HG02759 (cell line): ENCODE data around the gene SREBF1.

Experiments used
- ATAC-seq: cut with Tn5 transposase; IDR thresholded peaks from one replicate; pipeline ENCODE4 v1.9.1; 2021; ENCODE audit warnings: mild to moderate bottlenecking, moderate library complexity; ENCODE audit not compliant: unreplicated experiment

SREBF1 gene

DNA sequence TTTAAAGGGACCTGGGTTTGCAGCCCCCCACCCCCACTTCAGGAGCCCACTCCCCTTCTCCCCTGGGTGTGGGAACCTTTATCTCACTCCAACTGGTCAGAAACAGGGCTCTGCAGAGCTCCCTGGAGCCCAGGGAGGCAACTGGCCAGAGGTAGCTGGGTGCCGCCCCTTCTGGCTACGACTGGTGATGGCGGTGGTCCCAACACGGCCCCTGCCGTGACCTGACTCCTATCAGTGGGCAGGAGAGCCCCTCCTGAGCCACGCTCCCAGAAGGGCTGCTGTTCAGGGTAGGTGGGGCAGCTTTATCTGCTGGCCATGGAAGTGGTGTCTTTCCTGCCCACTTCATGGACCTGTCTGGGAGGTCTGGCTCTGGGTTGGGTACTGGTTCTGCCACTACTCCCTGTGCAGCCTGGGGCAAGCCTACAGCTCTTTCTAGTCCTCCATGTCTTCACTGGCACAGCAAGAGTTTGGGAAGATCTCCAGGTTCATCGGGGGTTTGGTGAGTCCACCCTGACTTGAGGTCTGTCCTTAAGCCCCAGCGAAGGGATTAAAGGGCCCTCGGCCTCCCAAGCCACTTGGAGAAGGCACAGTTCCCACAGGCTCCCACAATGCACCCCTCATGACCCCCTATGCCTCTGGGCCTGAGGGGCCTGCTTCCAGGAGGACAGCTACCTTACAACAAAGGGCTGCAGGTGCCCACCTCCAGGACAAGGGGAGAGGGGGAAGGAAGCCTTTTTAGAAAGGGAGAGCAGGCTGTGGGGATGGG, 5.5 kb upstream of the SREBF1 start:
- no peak for ATAC-seq

DNA sequence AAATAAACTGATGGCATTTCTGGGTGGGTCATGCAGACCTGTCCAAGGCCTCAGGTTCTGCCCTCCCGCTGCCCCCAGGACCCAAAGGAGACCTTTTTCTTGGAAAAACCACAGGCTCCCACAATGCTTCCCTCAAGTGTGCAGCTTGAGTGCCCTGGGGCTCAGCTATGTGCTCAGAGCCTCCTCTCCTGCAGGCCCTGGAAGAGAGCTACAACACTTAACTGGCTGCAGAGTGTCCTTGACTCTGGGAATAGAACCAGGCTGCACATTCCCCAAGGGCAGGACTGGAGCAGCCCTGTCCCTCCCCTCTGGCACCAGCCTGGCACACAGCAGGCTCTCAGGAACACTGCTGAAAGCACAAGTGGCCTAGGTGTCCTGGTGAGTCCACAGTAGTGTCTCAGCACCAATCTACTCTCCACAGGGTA, 4.8 kb upstream of the SREBF1 start:
- no peak for ATAC-seq

DNA sequence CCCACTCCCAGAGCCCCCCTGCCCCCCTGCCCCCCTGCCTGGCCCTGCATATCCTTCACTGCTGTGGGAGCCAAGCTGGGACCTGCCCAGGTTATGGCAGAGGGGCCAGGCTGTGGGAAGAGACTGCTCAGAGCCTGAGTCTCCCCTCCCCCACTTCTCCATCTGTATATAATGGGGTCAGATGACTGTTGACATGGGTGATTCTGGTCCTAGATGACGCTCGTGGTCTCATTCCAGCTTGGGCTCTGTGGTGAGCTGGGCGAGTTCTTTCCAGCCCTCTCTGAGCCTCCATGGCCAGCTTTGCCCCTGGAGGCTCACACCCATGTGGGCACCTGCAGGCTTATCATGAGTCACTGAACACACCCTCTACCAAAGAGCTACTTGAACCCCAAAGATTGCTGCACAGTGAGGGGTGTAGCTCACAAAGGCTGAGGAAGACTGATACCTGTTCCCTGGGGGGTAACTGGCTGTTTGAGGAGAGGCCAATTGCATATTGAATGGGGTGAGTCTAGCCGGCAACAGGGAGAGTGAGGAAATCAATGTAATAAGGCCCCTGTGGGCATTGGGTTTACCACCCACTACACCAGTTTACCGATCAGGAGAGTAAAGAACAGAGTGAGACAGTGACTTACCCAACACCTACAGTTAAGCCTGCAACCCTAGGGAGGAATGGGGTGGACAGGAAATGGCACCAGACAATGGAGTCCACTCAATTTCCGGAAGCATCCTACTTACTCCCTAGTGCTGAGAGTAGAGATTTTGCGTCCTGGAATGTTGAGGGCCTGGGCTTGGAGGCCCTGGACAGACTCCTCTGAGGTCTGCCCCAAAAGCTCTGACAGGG, 4.2 kb upstream of the SREBF1 start:
- ATAC-seq: no peak

DNA sequence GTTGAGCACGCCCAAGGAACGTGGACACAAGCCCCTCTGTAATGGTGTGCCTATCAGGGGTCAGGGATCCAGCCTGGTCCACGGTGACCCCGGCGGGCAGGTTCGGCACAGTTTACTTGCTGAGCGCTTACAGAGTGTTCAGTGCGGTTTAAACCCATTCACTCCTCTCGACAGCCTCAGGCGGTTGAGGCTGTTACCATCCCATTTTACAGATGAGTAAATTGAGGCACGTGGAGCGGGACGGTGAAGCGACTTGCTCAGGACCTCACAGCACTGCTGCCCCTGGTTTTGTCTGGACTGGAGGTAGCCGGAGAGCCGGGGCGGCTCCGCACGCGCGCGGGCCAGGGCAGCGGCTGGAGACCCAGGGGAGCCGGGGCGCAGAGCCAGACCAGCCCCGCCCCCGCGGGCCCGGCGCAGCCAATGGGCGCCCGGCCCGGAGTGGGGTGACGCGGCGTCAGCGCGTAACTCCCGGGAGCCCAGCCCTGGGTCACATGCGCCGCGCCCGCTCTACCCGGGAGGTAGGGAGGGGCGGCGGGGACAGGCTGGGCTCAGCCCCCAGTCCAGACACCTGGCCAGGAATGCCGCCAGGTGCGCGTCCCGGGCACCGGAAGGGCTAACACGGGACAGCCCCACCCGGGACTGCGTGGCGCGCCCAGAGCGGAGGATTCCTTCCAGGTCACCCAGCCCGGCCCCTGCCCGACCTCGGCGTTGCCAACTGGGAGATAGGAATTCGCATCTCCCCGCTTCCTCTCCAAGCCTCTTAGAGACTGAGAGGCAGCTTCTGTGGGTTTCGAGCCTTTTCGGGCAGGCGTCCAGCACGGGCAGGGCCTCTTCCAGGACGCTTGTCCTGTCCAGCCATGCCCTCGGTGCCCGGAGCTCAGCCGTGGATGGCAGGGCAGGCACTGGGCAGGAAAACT, 3.3 kb upstream of the SREBF1 start:
- ATAC-seq: peak; percentile 72

DNA sequence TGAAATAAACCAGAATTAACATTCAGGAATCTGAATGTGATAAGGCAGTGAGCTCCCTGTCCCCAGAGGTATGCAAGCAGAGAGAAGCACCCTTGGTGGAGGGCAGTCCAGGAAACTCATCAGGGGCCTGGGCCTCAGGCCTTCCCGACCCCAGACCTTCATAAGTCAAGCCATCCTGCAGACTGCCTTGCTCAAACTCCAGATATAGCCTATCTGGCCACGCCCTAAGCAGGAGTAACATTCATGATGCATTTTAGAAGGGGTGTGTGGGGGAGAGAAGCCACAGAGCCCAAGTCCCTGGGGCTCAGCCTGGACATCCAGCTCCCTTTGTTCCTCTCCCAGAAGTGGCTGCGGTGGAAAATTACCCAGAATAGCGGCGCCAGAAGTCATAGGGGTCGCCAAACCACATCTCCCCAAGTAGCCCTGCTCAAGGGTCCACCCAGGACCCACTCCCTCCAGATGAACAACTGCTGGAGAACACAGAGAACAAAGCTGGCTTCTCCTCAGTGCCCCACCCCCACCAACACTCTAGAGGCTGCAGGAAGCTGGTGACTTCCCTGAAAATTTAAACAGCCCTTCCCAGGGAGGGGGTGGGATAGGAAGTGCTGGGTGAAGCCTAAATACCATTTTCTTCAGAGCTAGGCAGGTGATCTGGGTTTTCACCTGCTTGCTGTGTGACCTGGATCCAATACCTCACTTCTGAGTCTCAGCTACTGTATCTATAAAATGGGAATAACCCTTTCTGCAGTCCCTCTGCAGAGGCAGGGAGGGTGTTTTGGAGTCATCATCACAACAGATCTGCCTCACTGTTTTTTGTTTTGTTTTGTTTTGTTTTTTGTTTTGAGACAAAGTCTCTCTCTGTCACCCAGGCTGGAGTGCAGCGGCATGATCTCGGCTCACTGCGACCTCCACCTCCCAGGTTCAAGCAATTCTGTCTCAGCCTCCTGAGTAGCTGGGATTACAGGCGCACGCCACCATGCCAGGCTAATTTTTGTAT, 1.5 kb upstream of the SREBF1 start:
- no peak for ATAC-seq

DNA sequence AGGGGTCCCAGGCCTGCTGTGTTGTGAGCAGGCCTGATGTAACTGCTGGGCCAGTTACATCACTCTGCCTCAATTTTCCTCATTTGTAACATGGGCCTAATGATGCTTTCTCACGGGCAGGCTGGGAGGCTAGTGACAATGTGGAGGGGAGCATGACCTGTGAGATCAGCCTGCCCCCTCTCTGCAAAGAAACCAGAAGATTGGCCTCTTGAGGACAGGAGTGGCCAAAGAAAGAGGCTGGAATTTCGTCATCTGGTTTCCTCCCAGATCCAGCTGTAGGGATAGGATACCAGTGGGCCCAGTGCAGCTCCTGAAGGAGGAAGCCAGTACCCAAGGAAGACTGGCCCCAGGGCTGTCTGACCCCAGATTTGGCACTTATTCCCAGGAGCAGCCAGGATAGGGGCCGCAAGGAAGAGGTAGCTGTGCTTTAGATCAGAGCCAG, 615 bp upstream of the SREBF1 start:
- no peak for ATAC-seq

DNA sequence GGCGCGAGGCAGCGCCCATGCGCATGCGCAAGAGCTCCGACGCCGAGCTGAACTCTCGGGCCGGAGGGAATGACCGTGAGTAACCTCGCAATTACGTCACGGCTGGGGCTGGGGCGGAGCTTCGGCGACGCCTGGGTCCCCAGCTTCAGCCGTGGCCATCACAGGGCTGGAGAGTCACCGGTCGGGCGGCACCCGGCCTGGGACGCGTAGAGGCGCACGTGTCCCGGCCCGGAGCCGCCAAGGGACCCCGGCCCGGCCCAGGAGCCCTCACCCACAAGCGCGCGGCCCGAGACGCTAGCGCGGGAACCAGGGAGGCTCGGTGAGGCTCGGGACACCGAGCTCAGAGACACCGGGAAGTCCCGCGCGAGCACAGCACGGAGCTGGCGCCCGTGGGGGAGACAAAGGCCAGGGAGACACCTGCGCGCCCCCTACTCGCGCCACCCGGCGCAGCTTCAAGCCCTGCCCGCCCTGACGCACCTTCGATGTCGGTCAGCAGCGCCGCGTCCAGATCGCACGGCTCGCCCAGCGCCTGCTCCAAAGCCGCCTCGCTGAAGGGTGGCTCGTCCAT, 452 bp downstream of the SREBF1 start:
- ATAC-seq: peak; percentile 64

DNA sequence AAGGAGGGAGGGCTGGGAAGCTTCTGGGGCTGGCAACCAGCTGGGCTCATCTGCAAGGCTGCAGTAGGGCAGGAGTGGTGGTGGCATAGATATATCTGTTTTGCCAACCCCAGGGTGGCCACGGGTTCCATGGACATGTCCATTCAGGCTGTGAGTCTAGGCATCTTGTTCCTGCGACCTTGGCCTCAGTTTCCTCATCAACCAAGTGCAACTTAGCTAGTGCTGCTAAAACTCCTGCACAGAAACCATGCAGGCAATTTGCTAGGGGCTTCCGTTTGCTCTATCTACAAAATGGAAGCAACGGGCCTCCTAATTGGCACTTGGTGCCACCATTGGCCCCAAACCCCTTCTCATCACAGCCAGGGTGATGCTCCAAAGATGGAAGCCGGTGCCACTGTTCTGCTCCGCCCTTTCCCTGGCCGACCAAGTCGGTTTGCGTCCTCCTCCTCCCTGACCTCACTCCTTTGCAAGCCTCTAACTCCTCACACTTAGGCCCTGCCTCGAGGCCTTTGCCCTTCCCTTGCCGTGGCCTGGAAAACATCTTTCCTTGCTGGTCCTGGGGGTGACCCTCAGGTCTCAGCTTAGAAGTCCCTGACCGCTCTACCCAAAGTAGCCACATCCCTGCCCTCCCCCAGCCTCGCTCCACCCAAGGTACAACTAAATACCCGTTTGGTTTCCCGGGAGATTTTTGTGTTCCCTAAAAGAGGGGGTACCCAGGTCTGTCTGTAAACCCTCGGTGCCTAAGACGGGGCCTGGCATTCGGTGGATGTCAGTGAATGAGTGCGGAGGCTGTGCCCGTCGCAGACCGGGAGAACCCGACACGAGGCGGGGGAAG, 1.2 kb downstream of the SREBF1 start:
- no peak for ATAC-seq

DNA sequence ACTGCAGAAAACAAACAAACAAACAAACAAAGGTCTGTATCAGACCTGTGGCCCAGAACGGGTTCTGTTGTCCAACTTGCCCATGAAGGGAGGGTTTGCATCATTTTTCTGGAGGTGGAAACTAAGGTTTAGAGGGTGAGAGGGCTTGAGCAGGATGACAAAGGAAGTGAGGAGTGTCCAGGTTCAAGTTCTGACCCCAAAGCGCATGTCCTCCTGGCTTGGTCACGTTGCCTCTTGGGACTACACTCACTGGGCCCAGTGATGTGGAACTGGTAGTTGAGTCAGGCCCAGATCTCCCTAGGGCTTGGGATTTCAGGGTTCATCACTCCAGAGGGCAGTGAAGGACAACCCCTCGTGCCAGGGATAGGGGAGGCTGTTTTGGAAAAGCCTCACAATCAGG, 1.8 kb downstream of the SREBF1 start:
- ATAC-seq: no peak

DNA sequence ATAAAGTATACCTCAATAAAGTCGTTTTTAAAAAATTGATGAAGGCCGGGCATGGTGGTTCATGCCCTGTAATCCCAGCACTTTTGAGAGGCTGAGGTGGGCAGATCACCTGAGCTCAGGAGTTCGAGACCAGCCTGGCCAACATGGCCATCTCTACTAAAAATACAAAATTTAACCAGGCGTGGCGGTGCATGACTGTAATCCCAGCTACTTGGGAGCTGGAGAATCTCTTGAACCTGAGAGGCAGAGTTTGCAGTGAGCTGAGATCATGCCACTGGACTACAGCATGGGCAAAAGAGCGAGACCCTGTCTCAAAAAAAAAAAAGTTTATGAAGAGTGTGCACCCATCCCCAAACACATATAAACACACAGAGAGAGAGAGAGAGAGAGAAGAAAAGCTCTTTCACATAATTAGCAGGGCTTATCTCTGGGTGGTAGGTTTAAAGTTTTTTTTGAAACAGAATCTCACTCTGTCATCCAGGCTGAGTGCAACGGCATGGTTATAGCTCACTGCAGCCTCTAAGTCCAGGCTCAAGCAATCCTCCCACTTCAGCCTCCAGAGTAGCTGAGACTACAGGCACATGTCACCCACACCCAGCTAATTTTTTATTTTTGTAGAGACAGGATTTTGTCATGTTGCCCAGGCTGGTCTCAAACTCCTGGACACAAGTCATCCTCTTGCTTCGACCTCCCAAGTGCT, 3.0 kb downstream of the SREBF1 start:
- ATAC-seq: no peak

DNA sequence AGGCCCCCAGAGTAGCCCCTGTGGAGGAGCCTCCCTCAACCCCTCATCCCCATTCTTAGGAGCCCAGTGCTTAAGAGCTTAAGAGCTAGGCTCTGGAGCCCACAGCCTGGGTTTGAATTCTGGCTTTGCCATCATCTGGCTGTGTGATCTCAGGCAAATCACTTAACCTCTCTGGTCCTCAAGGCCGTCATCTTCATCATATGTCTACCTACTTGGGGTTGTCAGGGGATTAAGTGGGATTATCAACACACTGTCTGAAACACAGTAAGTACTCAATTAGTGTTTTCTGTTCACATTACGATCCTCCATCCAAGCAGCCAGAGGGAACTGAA, 4.8 kb downstream of the SREBF1 start:
- ATAC-seq: no peak

DNA sequence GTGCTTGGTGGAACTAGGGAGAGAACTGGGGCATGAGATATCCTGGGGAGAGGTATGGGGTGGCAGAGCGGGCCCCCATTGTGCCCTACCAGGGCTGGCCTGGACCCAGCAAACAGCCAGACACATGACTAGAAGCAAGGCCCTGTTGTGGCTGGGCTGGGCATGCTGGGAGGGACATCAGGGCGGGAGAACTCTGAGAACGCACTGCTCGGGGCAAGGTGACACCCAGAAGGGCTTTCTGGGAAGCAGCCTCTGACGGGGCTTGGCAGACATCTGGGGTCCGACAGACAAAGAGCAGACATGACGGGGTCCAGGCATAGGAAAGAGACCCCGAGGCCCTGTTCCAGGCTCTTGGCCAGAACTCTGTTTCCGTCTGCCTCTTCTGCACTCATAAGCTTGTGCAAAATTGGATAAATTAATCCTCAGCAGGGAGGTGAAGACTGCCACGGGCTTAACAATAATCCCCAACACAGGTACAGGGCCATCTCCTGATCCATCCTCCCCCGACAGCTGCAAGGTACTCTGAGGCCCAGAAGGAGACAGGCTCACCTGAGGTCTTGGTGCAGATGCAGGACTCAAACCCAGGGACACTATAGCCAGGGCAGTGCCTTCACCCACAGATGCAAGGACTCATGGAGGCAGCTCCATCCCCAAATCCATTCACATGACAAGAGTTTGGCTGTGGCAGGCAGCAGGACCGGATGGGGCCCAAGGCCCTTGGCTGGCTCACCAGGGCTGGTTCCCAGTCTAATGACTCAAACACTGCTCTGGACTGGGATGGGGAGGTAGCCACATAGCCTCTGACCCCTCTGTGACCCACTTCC, 5.4 kb downstream of the SREBF1 start:
- no peak for ATAC-seq

DNA sequence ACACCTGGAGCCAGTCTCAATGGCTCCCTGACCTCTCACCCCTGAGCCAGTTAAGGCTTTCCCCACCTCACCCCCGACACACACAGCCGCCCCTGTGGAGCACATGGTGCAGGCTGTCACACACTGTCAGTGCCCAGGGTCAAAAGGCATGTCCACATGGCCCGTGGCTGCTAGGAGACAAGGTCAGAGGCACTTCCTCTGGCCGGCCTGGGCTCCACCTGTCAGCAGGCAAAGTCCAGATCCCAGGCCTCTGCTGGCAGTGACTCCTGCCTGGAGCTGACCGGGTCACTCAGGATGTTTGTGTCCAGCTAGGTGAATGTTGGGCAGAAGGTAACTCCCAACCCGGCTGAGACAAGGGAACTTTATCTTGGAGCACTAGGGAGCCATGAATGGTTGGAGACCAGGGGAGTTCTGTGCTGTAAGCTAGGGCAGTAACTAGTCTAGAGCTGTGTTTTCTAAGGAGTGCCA, 6.0 kb downstream of the SREBF1 start:
- ATAC-seq: no peak

DNA sequence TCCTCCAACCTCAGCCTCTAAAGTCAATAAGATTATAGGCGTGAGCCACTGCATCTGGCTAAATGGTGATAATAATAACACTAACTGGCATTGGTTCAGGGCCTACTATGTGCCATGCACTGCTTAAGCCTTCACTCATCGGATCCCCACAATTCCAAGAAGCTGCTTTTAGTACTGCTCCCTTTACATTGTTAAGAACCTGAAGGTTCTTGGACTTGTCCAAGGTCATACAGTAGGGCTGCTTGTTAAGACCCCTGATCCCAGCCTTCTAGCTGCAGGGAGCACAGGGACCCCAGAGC, 6.6 kb downstream of the SREBF1 start:
- ATAC-seq: no peak

DNA sequence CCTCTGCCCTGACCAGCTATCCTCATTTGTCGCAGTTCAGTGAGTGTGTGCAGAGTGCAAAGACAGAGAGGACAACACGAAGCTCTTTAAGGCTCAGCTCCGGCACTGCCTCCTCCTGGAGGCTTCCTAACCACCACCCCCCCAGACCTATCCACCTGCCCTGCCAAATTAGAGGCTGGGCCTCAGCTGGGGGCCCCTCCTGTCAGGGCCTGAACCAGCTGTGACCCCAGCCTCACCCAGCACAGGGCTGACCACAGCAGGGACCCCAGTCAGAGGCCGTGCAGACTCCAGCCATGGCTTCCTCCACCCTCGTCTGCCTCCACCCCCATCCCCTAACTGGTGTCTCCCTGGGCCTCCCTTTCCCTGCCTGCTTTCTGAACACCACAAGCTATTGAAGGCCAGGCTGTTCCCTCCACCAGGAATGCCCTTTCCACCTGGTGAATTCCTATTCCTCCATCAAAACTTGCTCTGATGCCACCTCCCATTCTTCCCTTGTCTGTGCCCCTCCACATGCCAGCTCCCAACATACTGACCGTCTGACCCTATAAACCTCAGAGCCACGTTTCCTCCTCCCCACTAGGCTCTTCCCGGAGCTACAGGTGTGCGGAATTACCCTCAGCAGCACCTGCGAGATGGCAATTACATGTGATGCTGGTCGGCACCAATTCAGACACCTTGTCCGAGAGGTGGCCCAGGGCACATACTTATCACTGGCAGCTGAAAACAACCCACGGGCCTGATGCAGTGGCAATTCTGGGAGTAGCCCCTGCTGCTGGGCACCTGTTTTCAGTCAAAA, 8.8 kb downstream of the SREBF1 start:
- no peak for ATAC-seq

DNA sequence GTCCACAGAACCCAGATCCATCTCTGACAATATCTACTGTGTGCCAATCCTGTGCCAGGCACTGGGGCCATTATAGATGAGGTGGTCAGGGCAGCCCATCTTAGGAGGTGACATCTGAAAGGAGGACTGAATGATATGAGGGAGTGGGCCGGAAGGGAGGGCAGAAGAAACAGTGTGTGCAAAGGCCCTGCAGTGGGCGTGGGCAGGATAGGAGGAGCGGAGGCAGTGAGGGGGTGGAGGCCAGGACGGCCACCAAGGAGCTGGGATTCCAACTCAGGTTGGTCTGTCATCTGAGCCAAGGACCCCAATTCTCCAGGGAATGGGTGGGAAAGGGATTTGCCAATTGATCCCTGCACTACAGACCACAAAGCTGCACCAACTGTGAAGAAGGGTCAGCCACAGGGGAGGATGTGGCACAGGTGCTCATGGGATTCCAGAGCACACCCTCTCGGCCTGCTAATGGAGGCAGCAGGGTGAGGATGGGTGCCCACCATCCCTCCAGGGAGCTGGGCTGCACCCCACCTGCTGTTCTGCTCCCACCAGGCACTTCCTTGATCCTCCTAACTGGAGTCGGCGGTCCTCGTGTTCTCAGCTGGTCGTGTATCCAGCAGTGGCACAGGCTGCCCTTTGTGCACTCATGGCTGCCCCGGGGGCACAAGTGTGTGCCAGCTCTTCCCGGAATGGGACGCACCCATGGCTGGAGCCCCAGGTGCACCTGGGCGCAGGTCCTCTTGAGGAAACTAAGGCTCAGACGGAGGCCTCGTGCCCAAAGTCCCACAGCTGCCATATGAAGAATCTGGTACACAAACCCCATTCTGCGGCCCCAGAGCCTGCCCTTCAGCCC, 9.6 kb downstream of the SREBF1 start:
- no peak for ATAC-seq
